Subcutaneous abdominal adipose tissue (tissue), 5 donors: ENCODE results near the gene CARNS1.
"Not testable (repeated sequence)": the region's sequence is repeated elsewhere in the genome, so short reads cannot be mapped to it uniquely, and the experiment has no call there.

Experiments used
- H3K27ac ChIP-seq: one replicate; pipeline ENCODE4 v1.7.0; 2013; ENCODE audit warnings: low read depth, mild to moderate bottlenecking, inconsistent platforms, low read length, moderate library complexity
- H3K27me3 ChIP-seq, 5 donors: one replicate each; pipeline ENCODE4 v1.7.0; 2013; ENCODE audit warnings: low read length in 5 of 5, inconsistent platforms in 1 of 5; ENCODE audit not compliant: control insufficient read depth in 5 of 5, insufficient read depth in 4 of 5
- H3K36me3 ChIP-seq, 5 donors: one replicate each; pipeline ENCODE4 v1.7.0; 2013; ENCODE audit warnings: low read length in 5 of 5; ENCODE audit not compliant: control insufficient read depth in 5 of 5, insufficient read depth in 5 of 5
- H3K4me1 ChIP-seq, 5 donors: one replicate each; pipeline ENCODE4 v1.7.0; 2013; ENCODE audit warnings: low read length in 5 of 5, mild to moderate bottlenecking in 3 of 5, moderate library complexity in 1 of 5; ENCODE audit not compliant: control insufficient read depth in 5 of 5, insufficient read depth in 5 of 5
- H3K4me3 ChIP-seq, 5 donors: one replicate each; pipeline ENCODE4 v1.7.0; 2013; ENCODE audit warnings: low read length in 5 of 5, low read depth in 1 of 5
- H3K9ac ChIP-seq, 5 donors: one replicate each; pipeline ENCODE4 v1.7.0; 2013; ENCODE audit warnings: low read length in 5 of 5, mild to moderate bottlenecking in 4 of 5, moderate library complexity in 3 of 5
- H3K9me3 ChIP-seq, 5 donors: one replicate each; pipeline ENCODE4 v1.7.0; 2013; ENCODE audit warnings: low read length in 5 of 5; ENCODE audit not compliant: control insufficient read depth in 5 of 5
- donor health status: healthy.
- donor health status: healthy.
- donor health status: healthy.
- donor health status: healthy.
- donor health status: healthy.

CARNS1 gene

GRCh38 chr11:67403085-67403484 lies 12.4 kb upstream of the CARNS1 start:
- H3K9me3 ChIP-seq, H3K4me3 ChIP-seq, H3K9ac ChIP-seq, H3K27ac ChIP-seq: not testable (repeated sequence)
- Histone ChIP-seq H3K36me3 (peaks cover 0 to 16% (median 15%) of the 10 kb centered on the region in 5 donors), H3K4me1 (peaks cover 8 to 43% (median 37%) of the 10 kb centered on the region in 5 donors), H3K27me3 (peaks cover 5 to 21% (median 9%) of the 10 kb centered on the region in 5 donors)

- peaks cover 7 to 42% (median 28%) of the 10 kb centered on the region in 5 donors for H3K4me1 ChIP-seq
- H3K4me3 ChIP-seq, result peak overlapping the region in 2 of 5 donors; percentile 6 to 38
- H3K36me3 ChIP-seq, result peaks cover 0 to under 1% (median 0%) of the 10 kb centered on the region in 5 donors
- no peaks in the 10 kb centered on the region for H3K9me3 ChIP-seq
- H3K27ac ChIP-seq, result no peak overlapping the region
- H3K27me3 ChIP-seq, result peaks cover 18 to 34% (median 22%) of the 10 kb centered on the region in 5 donors
- H3K9ac ChIP-seq, result no peak overlapping the region
Observed at GRCh38 chr11:67404515-67405195, 10.8 kb upstream of the CARNS1 start.

GRCh38 chr11:67405196-67405567 lies 10.3 kb upstream of the CARNS1 start:
- peak overlapping the region in 1 of 5 donors; percentile 6 for H3K4me3 ChIP-seq
- no peak overlapping the region for H3K27ac ChIP-seq
- peaks cover 23 to 40% (median 26%) of the 10 kb centered on the region in 5 donors for H3K27me3 ChIP-seq
- H3K9ac ChIP-seq, result no peak overlapping the region
- no peaks in the 10 kb centered on the region for H3K9me3 ChIP-seq
- no peaks in the 10 kb centered on the region for H3K36me3 ChIP-seq
- peaks cover 5 to 40% (median 26%) of the 10 kb centered on the region in 5 donors for H3K4me1 ChIP-seq

- peaks cover 29 to 46% (median 33%) of the 10 kb centered on the region in 5 donors for H3K27me3 ChIP-seq
- H3K36me3 ChIP-seq, result no peaks in the 10 kb centered on the region
- H3K9ac ChIP-seq, result no peak overlapping the region
- H3K27ac ChIP-seq, result no peak overlapping the region
- no peaks in the 10 kb centered on the region for H3K9me3 ChIP-seq
- H3K4me1 ChIP-seq, result peaks cover 2 to 34% (median 19%) of the 10 kb centered on the region in 5 donors
- no peak overlapping the region for H3K4me3 ChIP-seq
Observed at GRCh38 chr11:67405688-67406339, 9.7 kb upstream of the CARNS1 start.

- no peak overlapping the region for H3K4me3 ChIP-seq
- H3K9ac ChIP-seq, result no peak overlapping the region
- no peaks in the 10 kb centered on the region for H3K36me3 ChIP-seq
- H3K9me3 ChIP-seq, result no peaks in the 10 kb centered on the region
- peaks cover 2 to 28% (median 15%) of the 10 kb centered on the region in 5 donors for H3K4me1 ChIP-seq
- no peak overlapping the region for H3K27ac ChIP-seq
- H3K27me3 ChIP-seq, result peaks cover 35 to 53% (median 38%) of the 10 kb centered on the region in 5 donors
Observed at GRCh38 chr11:67406420-67406968, 9.0 kb upstream of the CARNS1 start.

GRCh38 chr11:67406969-67407687 lies 8.3 kb upstream of the CARNS1 start:
- no peak overlapping the region for H3K4me3 ChIP-seq
- H3K36me3 ChIP-seq, result no peaks in the 10 kb centered on the region
- H3K27me3 ChIP-seq, result peaks cover 41 to 59% (median 45%) of the 10 kb centered on the region in 5 donors
- no peak overlapping the region for H3K27ac ChIP-seq
- H3K9ac ChIP-seq, result no peak overlapping the region
- H3K9me3 ChIP-seq, result no peaks in the 10 kb centered on the region
- H3K4me1 ChIP-seq, result peaks cover under 1 to 26% (median 12%) of the 10 kb centered on the region in 5 donors

GRCh38 chr11:67407688-67408163 lies 7.8 kb upstream of the CARNS1 start:
- Histone ChIP-seq H3K36me3 (no peaks in the 10 kb centered on the region), H3K4me1 (peaks cover 0 to 21% (median 8%) of the 10 kb centered on the region in 5 donors), H3K27me3 (peaks cover 47 to 65% (median 51%) of the 10 kb centered on the region in 5 donors), H3K27ac (no peak overlapping the region), H3K9me3 (no peaks in the 10 kb centered on the region), H3K4me3 (no peak overlapping the region), H3K9ac (no peak overlapping the region)

- Histone ChIP-seq H3K27me3 (peaks cover 55 to 74% (median 59%) of the 10 kb centered on the region in 5 donors), H3K9ac (no peak overlapping the region), H3K27ac (no peak overlapping the region), H3K4me1 (peaks cover 0 to 18% (median 8%) of the 10 kb centered on the region in 5 donors), H3K9me3 (no peaks in the 10 kb centered on the region), H3K4me3 (no peak overlapping the region), H3K36me3 (no peaks in the 10 kb centered on the region)
Observed at GRCh38 chr11:67408437-67409200, 6.9 kb upstream of the CARNS1 start.

- Histone ChIP-seq H3K4me3 (no peak overlapping the region), H3K9ac (no peak overlapping the region), H3K27me3 (peaks cover 55 to 75% (median 59%) of the 10 kb centered on the region in 5 donors)
Observed at GRCh38 chr11:67409261-67409666, 6.2 kb upstream of the CARNS1 start.

More at GRCh38 chr11:67409261-67409666, 6.2 kb upstream of the CARNS1 start:
- Histone ChIP-seq H3K36me3 (no peaks in the 10 kb centered on the region), H3K27ac (no peak overlapping the region), H3K9me3 (no peaks in the 10 kb centered on the region), H3K4me1 (peaks cover 0 to 18% (median 8%) of the 10 kb centered on the region in 5 donors)
